NCI-H1105 (cell line): ENCODE measurements around the gene TFEB.

Source experiments
- DNase-seq: peaks from one replicate; lab custom pipeline; 2025; lab: John Stamatoyannopoulos, UW

TFEB gene

DNA sequence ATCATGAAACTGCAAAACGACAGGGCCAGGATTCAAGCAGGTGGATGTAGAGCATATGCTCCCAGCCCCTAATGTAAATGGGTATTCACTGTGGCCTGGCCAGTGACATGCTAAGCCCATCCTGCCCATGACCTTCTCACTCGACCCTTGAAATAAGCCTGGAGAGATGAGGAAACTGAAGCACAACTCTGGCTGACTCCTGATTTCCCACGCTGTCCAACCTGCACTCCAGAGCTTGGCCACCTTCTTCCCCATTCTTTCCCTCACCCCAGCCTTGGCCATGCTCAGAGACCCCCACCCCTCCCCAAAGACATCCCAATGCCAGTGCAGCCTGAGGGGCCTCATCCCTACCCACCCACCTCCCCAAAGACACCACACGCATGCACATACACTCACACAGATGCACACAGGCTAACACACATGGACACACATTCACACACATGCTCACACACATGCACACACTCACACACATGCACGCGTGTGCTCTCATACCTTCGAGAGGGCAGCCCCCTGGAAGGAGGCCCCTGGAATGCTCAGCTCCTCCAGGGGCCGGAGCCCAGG is 12.4 kb downstream of the TFEB start:
- DNase-seq, result no peak

GRCh38 chr6:41721414-41721813 is 14.0 kb downstream of the TFEB start:
- DNase-seq, result no peak

GRCh38 chr6:41720783-41721182 is 14.6 kb downstream of the TFEB start:
- no peak for DNase-seq

DNA sequence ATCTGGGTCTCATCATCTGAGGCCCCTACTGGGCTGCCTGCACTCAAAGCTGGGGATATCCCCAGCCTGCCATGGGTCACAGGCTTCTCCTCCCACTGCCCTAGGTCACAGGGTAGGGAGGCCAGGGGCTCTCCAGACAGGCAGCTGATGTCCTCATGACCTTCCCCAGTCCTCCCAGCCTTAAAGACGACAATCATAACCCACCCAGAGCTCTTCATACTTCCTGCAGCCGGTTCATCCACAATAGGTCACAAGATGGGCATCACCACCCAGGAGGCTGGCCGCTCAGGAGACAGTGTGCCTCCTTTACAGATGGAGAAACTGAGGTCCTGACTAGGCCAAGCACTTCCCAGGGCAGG is 15.2 kb downstream of the TFEB start:
- no peak for DNase-seq

- DNase-seq, result no peak
Measured at GRCh38 chr6:41719436-41720261, 15.8 kb downstream of the TFEB start.

- no peak for DNase-seq
Measured at GRCh38 chr6:41718828-41719227, 16.6 kb downstream of the TFEB start.

- no peak for DNase-seq
Measured at GRCh38 chr6:41717392-41717736, 18.0 kb downstream of the TFEB start.

DNA sequence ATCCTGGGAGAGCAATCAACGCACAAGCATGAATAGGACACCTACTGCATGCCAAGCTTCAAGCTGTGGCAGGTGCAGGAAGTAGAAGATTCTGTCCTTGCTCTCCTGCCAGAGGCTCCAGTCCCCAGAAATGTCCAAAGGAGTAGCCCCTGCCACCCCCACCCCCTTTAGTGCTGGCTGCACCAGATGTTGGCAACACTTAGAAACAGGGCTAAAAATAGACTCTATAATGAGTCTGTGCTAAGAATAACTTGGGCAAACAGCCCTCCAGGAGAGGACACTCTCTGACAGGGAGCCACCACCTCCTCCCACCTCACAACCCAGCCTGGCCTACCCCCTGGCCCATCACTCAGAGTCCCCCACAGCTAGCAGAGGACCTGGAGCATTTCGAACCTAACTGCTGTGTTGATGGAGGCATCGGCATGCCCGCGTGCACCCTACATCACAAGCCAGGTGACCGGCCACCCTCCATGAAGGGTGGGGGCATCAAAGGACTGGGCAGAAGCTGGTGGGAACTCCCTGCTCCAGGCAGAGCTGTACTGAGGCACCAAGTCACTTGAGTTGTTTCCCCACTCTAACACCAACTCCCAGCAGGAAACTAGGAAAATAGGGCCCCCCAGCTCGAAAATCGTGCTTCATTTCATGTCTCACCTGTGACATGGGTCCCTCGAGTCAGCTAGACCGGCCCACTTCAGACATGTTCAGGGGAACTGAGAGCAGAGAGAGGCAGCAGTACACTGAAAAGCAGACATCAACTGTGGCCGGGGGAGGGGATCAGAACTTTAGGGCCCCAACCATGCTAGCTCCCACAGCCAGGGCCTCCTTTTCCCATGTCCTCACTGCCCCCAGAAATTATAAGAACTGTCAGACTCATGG is 18.7 kb downstream of the TFEB start:
- no peak for DNase-seq

DNA sequence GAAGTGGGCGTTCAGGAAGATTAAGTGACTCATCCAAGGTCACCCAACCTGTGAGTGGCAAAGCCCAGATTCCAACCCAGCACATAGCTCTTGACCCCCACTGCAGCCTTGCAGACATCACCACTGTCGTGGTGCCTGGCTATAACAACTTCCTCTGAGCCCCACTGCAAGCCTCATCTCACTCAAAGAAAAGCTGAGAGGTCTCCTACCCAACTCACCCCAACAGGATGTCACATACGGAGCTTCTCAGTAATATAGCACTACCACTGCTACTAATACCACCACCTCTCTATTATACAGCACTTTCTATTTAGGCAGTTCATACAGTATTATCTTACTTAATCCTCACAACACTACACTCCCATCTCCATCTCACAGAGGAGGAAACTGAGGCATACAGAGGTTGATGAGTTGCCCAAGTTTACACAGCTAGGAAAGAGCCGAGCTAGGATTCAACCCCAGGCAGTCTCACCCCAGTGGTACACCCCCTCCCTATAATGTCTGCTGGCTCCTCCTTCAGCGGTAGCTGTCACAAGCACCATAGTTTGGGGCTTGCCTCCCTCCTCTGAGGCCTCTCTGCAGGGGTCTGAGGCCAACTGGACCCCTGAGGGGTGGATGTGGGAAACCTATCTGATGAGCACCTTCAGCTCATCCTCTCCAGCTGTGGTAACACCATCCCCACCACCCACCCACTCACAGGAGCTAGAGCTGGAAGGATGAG is 19.5 kb downstream of the TFEB start:
- DNase-seq, result no peak

- DNase-seq, result no peak
Measured at GRCh38 chr6:41714556-41715273, 20.7 kb downstream of the TFEB start.

DNA sequence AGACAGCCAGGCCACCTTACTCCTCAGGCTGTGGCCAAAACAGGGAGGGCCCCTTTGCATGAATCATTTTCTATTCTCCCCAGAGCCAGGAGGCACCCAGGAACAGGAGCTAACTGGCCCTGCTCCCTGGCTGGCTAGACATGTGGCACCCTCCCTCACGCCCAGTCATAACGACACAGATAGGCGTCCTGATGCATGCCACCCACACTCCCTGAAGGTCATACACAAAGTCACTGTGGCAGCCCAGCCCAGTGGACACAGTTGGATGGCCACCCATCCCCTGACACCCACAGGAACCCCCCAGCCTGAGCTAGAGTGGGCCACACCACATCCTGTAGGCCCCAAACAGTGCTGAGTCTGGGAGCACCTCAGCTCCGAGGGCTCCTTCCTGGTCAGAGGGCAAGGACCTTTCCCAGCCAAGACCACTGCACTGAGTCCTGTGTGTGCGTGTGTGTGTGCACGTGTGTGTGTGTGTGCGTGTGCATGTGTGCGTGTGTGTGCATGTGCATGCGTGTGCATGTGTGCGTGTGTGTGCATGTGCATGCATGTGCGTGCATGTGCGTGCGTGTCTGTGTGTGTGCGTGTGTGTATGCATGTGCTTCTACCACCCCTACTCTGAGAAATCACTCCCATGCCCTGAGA is 21.6 kb downstream of the TFEB start:
- no peak for DNase-seq

GRCh38 chr6:41713159-41713649 is 22.2 kb downstream of the TFEB start:
- no peak for DNase-seq

DNA sequence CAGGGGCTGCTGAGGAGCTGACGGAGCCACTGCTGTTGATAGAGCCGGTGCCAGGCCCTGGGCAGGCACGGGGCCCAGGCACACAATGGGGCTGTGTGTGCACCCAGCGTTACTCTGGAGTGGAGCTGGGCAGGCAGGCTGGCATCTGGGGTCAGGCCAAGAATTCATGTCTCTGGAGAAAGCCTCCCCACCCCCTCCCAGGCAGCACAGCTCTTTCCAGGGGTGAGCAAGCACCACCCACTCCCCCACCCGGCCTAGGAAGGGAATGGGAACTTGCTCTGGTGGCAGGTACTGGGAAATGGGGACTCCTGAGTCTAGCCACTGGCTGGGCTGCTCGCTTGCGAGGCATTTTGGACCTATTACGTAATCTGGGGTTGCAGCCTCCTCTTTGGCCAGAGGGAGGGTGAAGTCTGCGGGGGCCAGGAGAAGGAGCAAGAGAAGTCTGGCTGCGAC is 22.7 kb downstream of the TFEB start:
- DNase-seq, result no peak

DNA sequence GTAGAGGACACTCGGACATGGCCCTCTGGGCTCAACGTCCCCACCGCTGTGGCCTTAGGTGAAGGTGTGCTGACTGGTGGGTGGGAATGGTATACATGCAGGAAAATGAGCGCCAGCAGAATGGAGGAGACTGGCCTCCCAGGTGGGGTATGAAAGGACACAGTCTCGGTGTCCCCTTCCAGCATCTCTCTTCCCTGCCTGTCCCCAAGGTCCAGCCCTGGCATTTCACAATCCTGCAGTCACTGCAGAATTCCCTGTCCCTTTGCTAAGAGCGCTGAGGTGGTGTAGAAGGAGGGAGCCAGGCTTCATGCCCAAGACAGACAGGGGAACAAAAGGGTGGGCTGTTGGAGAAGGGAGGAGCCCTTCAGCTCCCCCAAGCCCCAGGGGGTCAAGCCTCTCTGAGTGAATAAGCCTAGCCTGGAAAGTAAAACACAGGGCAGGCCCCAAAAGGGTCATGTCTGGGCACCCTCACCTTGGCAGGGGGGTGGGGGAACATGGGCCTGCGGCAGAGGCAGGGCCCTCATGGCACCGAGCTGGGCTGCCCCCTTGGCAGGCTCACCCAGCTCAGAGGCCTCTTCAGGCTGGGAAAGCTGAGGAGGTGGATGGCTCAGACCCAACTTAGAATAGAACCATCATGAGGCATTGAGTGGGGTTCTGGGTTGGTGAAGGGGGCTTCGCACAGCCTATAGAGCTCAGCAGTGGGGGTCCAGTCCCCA is 23.9 kb downstream of the TFEB start:
- no peak for DNase-seq

- DNase-seq, result no peak
Measured at GRCh38 chr6:41709375-41709774, 26.0 kb downstream of the TFEB start.

DNA sequence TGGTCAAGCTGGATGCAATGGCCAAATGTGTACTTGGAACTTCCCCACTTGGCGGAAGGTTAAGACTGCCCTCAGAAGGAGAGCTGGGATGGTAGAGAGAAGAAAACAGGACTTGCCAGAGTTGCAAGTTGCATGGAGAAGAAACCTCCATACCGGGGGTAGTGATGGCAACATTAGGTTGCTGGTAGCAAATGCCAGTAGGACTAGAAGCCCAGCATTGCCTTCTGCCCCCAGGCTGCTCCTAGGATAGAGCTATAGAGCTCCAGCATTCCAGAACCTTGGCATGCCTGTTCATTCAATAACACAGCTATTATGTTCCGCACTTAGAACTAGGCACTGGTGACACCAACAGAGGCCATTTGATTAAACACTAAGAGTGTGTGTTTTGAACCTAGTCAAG is 26.6 kb downstream of the TFEB start:
- no peak for DNase-seq

GRCh38 chr6:41707565-41708200 is 27.7 kb downstream of the TFEB start:
- no peak for DNase-seq

- DNase-seq, result no peak
Measured at GRCh38 chr6:41706876-41707564, 28.4 kb downstream of the TFEB start.
